H9 (cell line): ENCODE results near the gene MYBBP1A. TPM values are rescaled to one million over a fixed set of nuclear protein-coding genes. Genes with fewer than 3 reads are reported as not detected.

Experiments
- DNase-seq: peaks from one replicate; pipeline ENCODE4 v3.0.0-alpha.2; 2017
- H2AFZ ChIP-seq: one replicate; pipeline ENCODE4 v1.6.1; 2013; ENCODE audit warnings: mild to moderate bottlenecking, low read length, control low read depth, moderate library complexity
- H2AK5ac ChIP-seq: 2 replicates; pipeline ENCODE4 v1.6.1; 2013; ENCODE audit warnings: low read length, control low read depth, mixed read lengths; ENCODE audit not compliant: insufficient read length
- H2BK120ac ChIP-seq: one replicate; pipeline ENCODE4 v1.6.1; 2013; ENCODE audit warnings: low read depth, mild to moderate bottlenecking, low read length, control low read depth, inconsistent platforms; ENCODE audit not compliant: poor library complexity, severe bottlenecking
- H2BK12ac ChIP-seq: 2 replicates; pipeline ENCODE4 v1.6.1; 2013; ENCODE audit warnings: low read length, control low read depth, mixed read lengths, low read depth; ENCODE audit not compliant: insufficient read length
- H2BK15ac ChIP-seq: 2 replicates; pipeline ENCODE4 v1.6.1; 2013; ENCODE audit warnings: low read depth, low read length, control low read depth
- H2BK20ac ChIP-seq: one replicate; pipeline ENCODE4 v1.6.1; 2013; ENCODE audit warnings: low read depth, mild to moderate bottlenecking, low read length, control low read depth, inconsistent platforms; ENCODE audit not compliant: poor library complexity, severe bottlenecking
- H2BK5ac ChIP-seq: 2 replicates; pipeline ENCODE4 v1.6.1; 2013; ENCODE audit warnings: low read length, control low read depth, mixed read lengths; ENCODE audit not compliant: insufficient read length
- H3K14ac ChIP-seq: 2 replicates; pipeline ENCODE4 v1.6.1; 2013; ENCODE audit warnings: low read length, control low read depth; ENCODE audit not compliant: insufficient read depth
- H3K18ac ChIP-seq: 2 replicates; pipeline ENCODE4 v1.6.1; 2013; ENCODE audit warnings: low read depth, mild to moderate bottlenecking, mixed read lengths, low read length, control low read depth; ENCODE audit not compliant: insufficient read length
- H3K23ac ChIP-seq: 2 replicates; pipeline ENCODE4 v1.6.1; 2013; ENCODE audit warnings: low read length, control low read depth, mixed read lengths, low read depth; ENCODE audit not compliant: insufficient read length
- H3K23me2 ChIP-seq: 2 replicates; pipeline ENCODE4 v1.6.1; 2013; ENCODE audit warnings: low read depth, mild to moderate bottlenecking, mixed read lengths, low read length, control low read depth; ENCODE audit not compliant: insufficient read length, poor library complexity, severe bottlenecking
- H3K27ac ChIP-seq: 2 replicates; pipeline ENCODE4 v1.5.1; 2013; ENCODE audit warnings: low read length, control low read depth, mixed read lengths, low read depth; ENCODE audit not compliant: insufficient read length
- H3K27me3 ChIP-seq: 2 replicates; pipeline ENCODE4 v1.6.1; 2013; ENCODE audit warnings: low read length, control low read depth, inconsistent platforms; ENCODE audit not compliant: insufficient read depth
- H3K4ac ChIP-seq: 2 replicates; pipeline ENCODE4 v1.6.1; 2013; ENCODE audit warnings: low read depth, mild to moderate bottlenecking, control low read depth, inconsistent platforms, low read length, moderate library complexity
- H3K4me1 ChIP-seq: 2 replicates; pipeline ENCODE4 v1.6.1; 2013; ENCODE audit warnings: low read length, control low read depth, inconsistent platforms; ENCODE audit not compliant: insufficient read depth
- H3K4me2 ChIP-seq: 2 replicates; pipeline ENCODE4 v1.6.1; 2013; ENCODE audit warnings: low read length, control low read depth, mixed read lengths; ENCODE audit not compliant: insufficient read length, insufficient read depth
- H3K56ac ChIP-seq: 2 replicates; pipeline ENCODE4 v1.6.1; 2013; ENCODE audit warnings: low read depth, mild to moderate bottlenecking, mixed read lengths, low read length, control low read depth; ENCODE audit not compliant: insufficient read length
- H3K79me1 ChIP-seq: 2 replicates; pipeline ENCODE4 v1.6.1; 2013; ENCODE audit warnings: low read depth, mild to moderate bottlenecking, moderate library complexity, low read length, control low read depth, inconsistent platforms; ENCODE audit not compliant: insufficient read depth, poor library complexity, severe bottlenecking
- H3K79me2 ChIP-seq: 2 replicates; pipeline ENCODE4 v1.6.1; 2013; ENCODE audit warnings: low read length, control low read depth, inconsistent platforms; ENCODE audit not compliant: insufficient read depth
- H3K9ac ChIP-seq: 2 replicates; pipeline ENCODE4 v1.6.1; 2013; ENCODE audit warnings: low read length, control low read depth, mixed read lengths; ENCODE audit not compliant: insufficient read length; ENCODE audit errors: extremely low read depth
- H3K9me3 ChIP-seq: one replicate; pipeline ENCODE4 v1.6.1; 2013; ENCODE audit warnings: low read depth, low read length, inconsistent platforms; ENCODE audit not compliant: control insufficient read depth
- H3T11ph ChIP-seq: one replicate; pipeline ENCODE4 v1.6.1; 2013; ENCODE audit warnings: mild to moderate bottlenecking, low read length, control low read depth, inconsistent platforms
- H4K20me1 ChIP-seq: one replicate; pipeline ENCODE4 v1.6.1; 2013; ENCODE audit not compliant: control insufficient read depth, insufficient read length, insufficient read depth
- H4K5ac ChIP-seq: 2 replicates; pipeline ENCODE4 v1.6.1; 2013; ENCODE audit warnings: low read depth, mild to moderate bottlenecking, mixed read lengths, low read length, control low read depth; ENCODE audit not compliant: insufficient read length
- H4K8ac ChIP-seq: replicated peaks from 2 replicates; pipeline ENCODE4 v1.6.1; 2013; ENCODE audit warnings: low read length, control low read depth, mixed read lengths, low read depth; ENCODE audit not compliant: insufficient read length
- H4K91ac ChIP-seq: 2 replicates; pipeline ENCODE4 v1.6.1; 2013; ENCODE audit warnings: low read depth, mild to moderate bottlenecking, moderate library complexity, mixed read lengths, low read length, control low read depth; ENCODE audit not compliant: insufficient read length
- H3K27ac Mint-ChIP-seq, 3 experiments: 2 replicates in 2 of 3; 3 replicates in 1 of 3; pipeline ENCODE4 v1.8.0; 2020 to 2021; ENCODE audit warnings: mixed read lengths in 3 of 3, mild to moderate bottlenecking in 1 of 3, moderate library complexity in 1 of 3
- H3K27me3 Mint-ChIP-seq: 2 replicates; pipeline ENCODE4 v1.8.0; 2021; ENCODE audit warnings: low read depth, mild to moderate bottlenecking, moderate library complexity, mixed read lengths
- H3K36me3 Mint-ChIP-seq, 3 experiments: 2 replicates in 2 of 3; 3 replicates in 1 of 3; pipeline ENCODE4 v1.8.0; 2020 to 2021; ENCODE audit warnings: low read depth in 3 of 3, mixed read lengths in 3 of 3; ENCODE audit not compliant: insufficient read depth in 1 of 3
- H3K4me1 Mint-ChIP-seq, 2 experiments: 2 replicates each; pipeline ENCODE4 v1.8.0; 2020; ENCODE audit warnings: mixed read lengths in 2 of 2
- H3K4me3 Mint-ChIP-seq, 2 experiments: 2 replicates in 1 of 2; 3 replicates in 1 of 2; pipeline ENCODE4 v1.8.0; 2020 to 2021; ENCODE audit warnings: mild to moderate bottlenecking in 2 of 2, mixed read lengths in 2 of 2, moderate library complexity in 1 of 2
- H3K9me3 Mint-ChIP-seq, 2 experiments: 2 replicates in 1 of 2; 3 replicates in 1 of 2; pipeline ENCODE4 v1.8.0; 2020; ENCODE audit warnings: mild to moderate bottlenecking in 2 of 2, mixed read lengths in 2 of 2, moderate library complexity in 1 of 2
- WGBS: extraction: QIAGEN DNeasy Blood & Tissue Kit; methylation state at CpG from one replicate; pipeline ENCODE4 v1.1.7; 2013; ENCODE audit warnings: missing lambda C conversion rate, low lambda C conversion rate, mixed read lengths; ENCODE audit not compliant: insufficient read length; ENCODE audit errors: extremely low coverage; 5-methylcytosine and 5-hydroxymethylcytosine counted together
- total RNA-seq: library from RNA; stranded (reverse); gene quantifications from 2 replicates; pipeline ENCODE4 v1.2.1, GENCODE V29; 2021
- TF ChIP-seq, protein P1 (sequence below): fragments of 200-600 bp; sonication (generic); conservative IDR thresholded peaks from 3 replicates; pipeline ENCODE4 v1.8.0; 2021; ENCODE audit warnings: antibody characterized with exemption, mild to moderate bottlenecking

Gene MYBBP1A
- total RNA-seq, 1 experiment from 2014 or later: 181 TPM

DNA sequence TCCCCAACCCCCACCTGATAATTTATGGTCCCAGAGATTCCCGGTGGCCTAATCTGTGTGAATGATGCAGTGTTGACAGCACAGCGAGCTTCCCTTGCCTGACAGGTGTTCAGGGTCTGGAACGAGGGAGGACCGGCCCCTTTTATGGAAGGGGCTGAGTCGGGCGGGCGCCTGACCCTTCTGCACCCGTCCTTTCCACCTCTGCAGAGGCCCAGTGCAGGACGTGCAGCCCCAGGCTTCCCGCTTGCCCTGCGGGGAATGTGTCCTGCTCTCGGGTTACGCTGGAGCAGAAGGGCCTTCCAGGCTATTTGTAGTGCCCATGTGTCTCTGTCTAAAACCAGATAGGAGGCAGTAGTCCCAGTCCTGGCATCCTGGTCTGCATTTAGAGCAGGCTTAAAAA, 45.4 kb upstream of the MYBBP1A start:
- no peak overlapping the region for H3K27ac Mint-ChIP-seq

More for the DNA sequence above, 45.4 kb upstream of the MYBBP1A start:
- H2BK5ac ChIP-seq: no peak overlapping the region
- H3K4me1 ChIP-seq: peaks cover 3% of the 10 kb centered on the region; the same call in 1 of the 2 replicates
- peaks cover 0 to 4% (median 0%) of the 10 kb centered on the region in 3 experiments; a peak in 1 of 7 replicates for H3K36me3 Mint-ChIP-seq
- DNase-seq: peak; percentile 58
- no peak overlapping the region for H3K56ac ChIP-seq
- H3K4me2 ChIP-seq: peak overlapping the region; percentile 27
- H3K79me2 ChIP-seq: no peaks in the 10 kb centered on the region
- H3K4ac ChIP-seq: no peak overlapping the region
- TF ChIP-seq, protein P1, sequence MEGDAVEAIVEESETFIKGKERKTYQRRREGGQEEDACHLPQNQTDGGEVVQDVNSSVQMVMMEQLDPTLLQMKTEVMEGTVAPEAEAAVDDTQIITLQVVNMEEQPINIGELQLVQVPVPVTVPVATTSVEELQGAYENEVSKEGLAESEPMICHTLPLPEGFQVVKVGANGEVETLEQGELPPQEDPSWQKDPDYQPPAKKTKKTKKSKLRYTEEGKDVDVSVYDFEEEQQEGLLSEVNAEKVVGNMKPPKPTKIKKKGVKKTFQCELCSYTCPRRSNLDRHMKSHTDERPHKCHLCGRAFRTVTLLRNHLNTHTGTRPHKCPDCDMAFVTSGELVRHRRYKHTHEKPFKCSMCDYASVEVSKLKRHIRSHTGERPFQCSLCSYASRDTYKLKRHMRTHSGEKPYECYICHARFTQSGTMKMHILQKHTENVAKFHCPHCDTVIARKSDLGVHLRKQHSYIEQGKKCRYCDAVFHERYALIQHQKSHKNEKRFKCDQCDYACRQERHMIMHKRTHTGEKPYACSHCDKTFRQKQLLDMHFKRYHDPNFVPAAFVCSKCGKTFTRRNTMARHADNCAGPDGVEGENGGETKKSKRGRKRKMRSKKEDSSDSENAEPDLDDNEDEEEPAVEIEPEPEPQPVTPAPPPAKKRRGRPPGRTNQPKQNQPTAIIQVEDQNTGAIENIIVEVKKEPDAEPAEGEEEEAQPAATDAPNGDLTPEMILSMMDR: no peak; the same call in 2 of the 3 replicates
- no peaks in the 10 kb centered on the region for H3K9me3 ChIP-seq
- H3K27me3 ChIP-seq: no peaks in the 10 kb centered on the region
- H3K79me1 ChIP-seq: no peaks in the 10 kb centered on the region
- no CpG with 5 or more reads among the region's 13 CpGs for WGBS
- H2BK20ac ChIP-seq: no peak overlapping the region
- peaks cover 0 to 2% of the 10 kb centered on the region in 2 experiments; a peak in 2 of 5 replicates for H3K9me3 Mint-ChIP-seq
- H3K4me1 Mint-ChIP-seq: peaks cover 27 to 45% of the 10 kb centered on the region in 2 experiments
- H3K4me3 Mint-ChIP-seq: peak overlapping the region in 1 of 2 experiments; percentile 61; a peak in 3 of 5 replicates
- H3K23ac ChIP-seq: no peak overlapping the region
- no peak overlapping the region for H4K91ac ChIP-seq
- H2BK120ac ChIP-seq: no peak overlapping the region
- H3T11ph ChIP-seq: no peak overlapping the region
- H4K20me1 ChIP-seq: no peaks in the 10 kb centered on the region
- no peak overlapping the region for H3K27ac ChIP-seq
- no peak overlapping the region for H2AFZ ChIP-seq
- H2BK12ac ChIP-seq: no peak overlapping the region
- H4K8ac ChIP-seq: no peak overlapping the region
- H4K5ac ChIP-seq: no peak overlapping the region
- H3K18ac ChIP-seq: no peak overlapping the region
- no peak overlapping the region for H3K14ac ChIP-seq
- no peaks in the 10 kb centered on the region for H3K23me2 ChIP-seq
- peaks cover 15% of the 10 kb centered on the region for H3K27me3 Mint-ChIP-seq
- no peak overlapping the region for H3K9ac ChIP-seq
- no peak overlapping the region for H2AK5ac ChIP-seq
- H2BK15ac ChIP-seq: no peak overlapping the region
